Neuron (in vitro differentiated cells): ENCODE results near the gene BCL2.

ENCODE experiments used
- H2AFZ ChIP-seq: one replicate; pipeline ENCODE4 v1.6.1; 2013; ENCODE audit warnings: low read depth, mild to moderate bottlenecking, inconsistent platforms, low read length, moderate library complexity
- H3K27me3 ChIP-seq: one replicate; pipeline ENCODE4 v1.6.1; 2013; ENCODE audit warnings: low read length; ENCODE audit not compliant: insufficient read depth
- H3K36me3 ChIP-seq: one replicate; pipeline ENCODE4 v1.6.1; 2013; ENCODE audit warnings: low read length; ENCODE audit not compliant: insufficient read depth
- H3K4me1 ChIP-seq: one replicate; pipeline ENCODE4 v1.6.1; 2013; ENCODE audit warnings: low read length; ENCODE audit not compliant: insufficient read depth
- H3K4me3 ChIP-seq: 2 replicates; pipeline ENCODE4 v1.5.1; 2013; ENCODE audit warnings: mild to moderate bottlenecking, low read length, moderate library complexity
- H3K9me3 ChIP-seq: one replicate; pipeline ENCODE4 v1.6.1; 2013; ENCODE audit warnings: low read length

Gene BCL2

GRCh38 chr18:63145851-63146555, 173.6 kb downstream of the BCL2 start:
- no peaks in the 10 kb centered on the region for H3K9me3 ChIP-seq
- H2AFZ ChIP-seq = no peak overlapping the region
- H3K36me3 ChIP-seq = no peaks in the 10 kb centered on the region
- H3K4me3 ChIP-seq = no peak overlapping the region
- no peaks in the 10 kb centered on the region for H3K27me3 ChIP-seq
- H3K4me1 ChIP-seq = peaks cover 17% of the 10 kb centered on the region

- H3K9me3 ChIP-seq = no peaks in the 10 kb centered on the region
- H2AFZ ChIP-seq = no peak overlapping the region
- no peaks in the 10 kb centered on the region for H3K36me3 ChIP-seq
- H3K27me3 ChIP-seq = no peaks in the 10 kb centered on the region
- H3K4me1 ChIP-seq = peaks cover 17% of the 10 kb centered on the region
- no peak overlapping the region for H3K4me3 ChIP-seq
Measured at GRCh38 chr18:63145166-63145850, 174.3 kb downstream of the BCL2 start.

- H3K27me3 ChIP-seq = no peaks in the 10 kb centered on the region
- H2AFZ ChIP-seq = no peak overlapping the region
- H3K9me3 ChIP-seq = no peaks in the 10 kb centered on the region
- peaks cover 17% of the 10 kb centered on the region for H3K4me1 ChIP-seq
- H3K4me3 ChIP-seq = no peak overlapping the region
- no peaks in the 10 kb centered on the region for H3K36me3 ChIP-seq
Measured at GRCh38 chr18:63144748-63145147, 174.8 kb downstream of the BCL2 start.

GRCh38 chr18:63143330-63143771, 176.2 kb downstream of the BCL2 start:
- Histone ChIP-seq H3K4me3 (no peak overlapping the region), H3K36me3 (no peaks in the 10 kb centered on the region), H2AFZ (no peak overlapping the region), H3K9me3 (no peaks in the 10 kb centered on the region), H3K4me1 (peaks cover 17% of the 10 kb centered on the region), H3K27me3 (no peaks in the 10 kb centered on the region)

DNA sequence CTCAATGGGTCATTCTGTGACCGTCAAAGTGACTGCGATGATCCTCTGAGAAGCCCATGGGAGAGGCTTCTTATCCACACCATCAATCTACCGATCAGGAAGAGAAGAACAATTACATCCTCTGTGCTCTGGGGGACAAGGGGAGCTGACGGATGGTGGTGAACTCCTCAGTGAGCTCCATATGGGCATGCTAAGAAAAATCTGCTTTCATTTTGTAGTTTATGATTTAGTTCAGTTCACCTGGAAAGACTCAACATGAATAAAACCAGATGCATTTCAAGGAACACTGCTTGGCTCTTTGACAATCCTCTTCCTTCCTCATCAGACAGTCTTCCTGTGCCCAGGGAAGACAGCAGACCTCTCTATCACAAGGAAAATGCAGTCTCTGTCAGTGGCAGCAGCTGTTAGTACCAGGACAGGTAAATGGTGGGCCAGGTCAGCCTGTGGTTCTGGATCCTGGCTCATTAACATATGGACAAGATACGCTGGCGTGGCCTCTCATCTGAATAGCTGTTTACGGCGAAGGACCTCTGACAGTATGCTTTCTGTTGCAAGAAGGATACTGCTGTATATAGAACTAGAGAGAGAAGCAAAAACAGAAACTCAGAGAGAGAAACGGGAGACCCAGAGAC, 176.9 kb downstream of the BCL2 start:
- no peak overlapping the region for H3K4me3 ChIP-seq
- no peaks in the 10 kb centered on the region for H3K9me3 ChIP-seq
- peaks cover 17% of the 10 kb centered on the region for H3K4me1 ChIP-seq
- no peak overlapping the region for H2AFZ ChIP-seq
- H3K36me3 ChIP-seq = no peaks in the 10 kb centered on the region
- H3K27me3 ChIP-seq = no peaks in the 10 kb centered on the region

- no peaks in the 10 kb centered on the region for H3K27me3 ChIP-seq
- H3K4me1 ChIP-seq = peaks cover 17% of the 10 kb centered on the region
- H2AFZ ChIP-seq = no peak overlapping the region
- H3K9me3 ChIP-seq = no peaks in the 10 kb centered on the region
- H3K36me3 ChIP-seq = no peaks in the 10 kb centered on the region
- H3K4me3 ChIP-seq = no peak overlapping the region
Measured at GRCh38 chr18:63141778-63142176, 177.8 kb downstream of the BCL2 start.

GRCh38 chr18:63140997-63141777, 178.4 kb downstream of the BCL2 start:
- H3K4me3 ChIP-seq = no peak overlapping the region
- no peaks in the 10 kb centered on the region for H3K36me3 ChIP-seq
- H2AFZ ChIP-seq = no peak overlapping the region
- peaks cover 17% of the 10 kb centered on the region for H3K4me1 ChIP-seq
- no peaks in the 10 kb centered on the region for H3K27me3 ChIP-seq
- no peaks in the 10 kb centered on the region for H3K9me3 ChIP-seq

GRCh38 chr18:63140038-63140450, 179.5 kb downstream of the BCL2 start:
- Histone ChIP-seq H3K9me3 (no peaks in the 10 kb centered on the region), H3K36me3 (no peaks in the 10 kb centered on the region)

DNA sequence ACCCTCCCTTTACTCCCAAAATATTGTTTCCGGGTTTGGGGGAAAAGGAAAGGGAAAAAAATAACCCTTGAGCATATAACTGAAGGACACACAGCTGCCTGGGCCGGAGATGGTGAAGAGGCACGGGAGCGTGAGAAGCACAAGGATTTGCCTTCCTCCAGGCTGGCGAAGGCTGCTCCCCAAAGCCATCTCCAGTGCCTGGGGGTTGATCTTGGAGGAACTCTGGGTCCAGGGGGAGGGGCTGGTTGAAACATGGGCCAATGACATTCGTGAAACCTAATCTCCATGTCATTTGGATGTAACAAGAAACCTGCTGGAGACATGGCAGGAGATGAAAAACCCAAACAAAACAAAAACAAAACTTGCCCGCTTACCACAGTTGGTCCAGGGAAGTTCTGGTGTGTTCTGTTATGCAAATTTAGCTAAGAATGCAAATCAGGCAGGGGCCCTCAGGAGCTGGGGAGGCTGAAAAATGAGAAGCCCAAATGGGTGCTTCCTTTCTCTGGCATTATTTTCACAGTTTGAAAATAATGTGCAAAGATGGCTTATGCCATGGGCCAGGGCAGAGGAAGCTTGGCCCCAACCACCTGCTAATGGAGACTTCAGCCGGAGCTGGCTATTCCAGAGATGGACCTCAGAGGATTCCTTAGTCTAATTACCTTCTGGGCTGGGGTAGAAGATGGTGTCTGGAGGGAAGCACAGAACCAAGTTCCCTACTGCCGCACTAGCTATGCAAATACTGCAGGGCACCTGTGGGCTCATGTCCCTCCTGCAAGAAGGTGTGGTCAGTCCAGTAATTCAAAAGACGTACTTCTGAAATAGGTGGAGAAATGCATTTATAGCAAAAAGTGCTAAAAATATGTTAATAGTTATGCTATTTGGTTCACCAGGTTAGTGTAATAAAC, 180.9 kb downstream of the BCL2 start:
- Histone ChIP-seq H3K36me3 (no peaks in the 10 kb centered on the region), H3K4me1 (peaks cover 10% of the 10 kb centered on the region), H2AFZ (no peak overlapping the region), H3K4me3 (no peak overlapping the region), H3K9me3 (no peaks in the 10 kb centered on the region), H3K27me3 (no peaks in the 10 kb centered on the region)

More at GRCh38 chr18:63140038-63140450, 179.5 kb downstream of the BCL2 start:
- no peak overlapping the region for H3K4me3 ChIP-seq
- no peak overlapping the region for H2AFZ ChIP-seq
- peaks cover 17% of the 10 kb centered on the region for H3K4me1 ChIP-seq
- no peaks in the 10 kb centered on the region for H3K27me3 ChIP-seq

- Histone ChIP-seq H3K9me3 (no peaks in the 10 kb centered on the region), H3K27me3 (no peaks in the 10 kb centered on the region), H2AFZ (no peak overlapping the region), H3K4me3 (no peak overlapping the region), H3K4me1 (peaks cover 3% of the 10 kb centered on the region), H3K36me3 (no peaks in the 10 kb centered on the region)
Measured at GRCh38 chr18:63137999-63138435, 181.6 kb downstream of the BCL2 start.

DNA sequence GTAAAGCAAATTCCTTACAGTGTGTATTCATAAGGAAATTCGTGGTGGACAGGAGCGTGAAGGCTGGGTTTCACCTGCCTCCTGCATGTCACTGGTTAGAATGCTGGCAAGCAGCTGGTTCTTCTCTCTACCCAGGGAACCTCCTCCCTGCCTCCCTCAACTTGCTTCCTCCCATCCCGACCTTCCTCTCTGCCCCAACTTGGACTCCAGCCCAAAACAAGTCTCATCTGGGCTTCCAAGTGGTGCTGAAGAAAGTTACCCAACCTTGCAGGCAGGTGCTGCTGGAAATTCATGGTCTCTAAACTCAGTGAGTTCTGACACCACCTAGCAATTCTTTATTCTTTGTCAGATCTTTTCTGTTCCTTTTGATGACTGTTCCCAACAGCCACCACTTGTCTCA, 184.5 kb downstream of the BCL2 start:
- Histone ChIP-seq H3K4me1 (no peaks in the 10 kb centered on the region), H3K36me3 (no peaks in the 10 kb centered on the region), H3K9me3 (no peaks in the 10 kb centered on the region), H3K4me3 (no peak overlapping the region), H3K27me3 (no peaks in the 10 kb centered on the region), H2AFZ (no peak overlapping the region)

DNA sequence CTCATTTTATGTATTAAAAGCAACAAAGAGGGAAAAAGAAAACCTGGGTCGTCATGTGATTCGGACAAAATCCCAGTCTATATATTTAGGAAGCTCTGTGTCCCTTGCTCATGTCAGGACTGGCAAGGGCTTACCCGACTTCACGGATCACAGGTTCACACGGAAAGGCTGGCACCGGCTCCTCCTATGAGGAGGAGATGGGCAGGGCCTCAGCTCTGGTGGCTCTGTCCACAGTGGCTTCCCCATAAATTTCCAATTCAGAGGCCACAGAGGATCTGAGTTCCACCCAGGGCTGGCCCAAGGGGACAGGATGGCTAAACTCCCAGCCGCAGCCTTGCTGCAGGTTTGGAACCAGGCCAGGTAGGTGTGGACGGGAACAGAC, 186.8 kb downstream of the BCL2 start:
- H3K9me3 ChIP-seq = no peaks in the 10 kb centered on the region
- no peaks in the 10 kb centered on the region for H3K36me3 ChIP-seq
- H3K4me3 ChIP-seq = no peak overlapping the region
- no peaks in the 10 kb centered on the region for H3K4me1 ChIP-seq
- no peaks in the 10 kb centered on the region for H3K27me3 ChIP-seq
- no peak overlapping the region for H2AFZ ChIP-seq
